DMS114 treated with DMSO at 0.1 percent for 48 hours (cell line): ENCODE data around the gene PTPRJ.

ENCODE experiments used
- DNase-seq: peaks from one replicate; lab custom pipeline; 2025; ENCODE audit not compliant: unreplicated experiment; lab: John Stamatoyannopoulos, UW

PTPRJ gene

DNA sequence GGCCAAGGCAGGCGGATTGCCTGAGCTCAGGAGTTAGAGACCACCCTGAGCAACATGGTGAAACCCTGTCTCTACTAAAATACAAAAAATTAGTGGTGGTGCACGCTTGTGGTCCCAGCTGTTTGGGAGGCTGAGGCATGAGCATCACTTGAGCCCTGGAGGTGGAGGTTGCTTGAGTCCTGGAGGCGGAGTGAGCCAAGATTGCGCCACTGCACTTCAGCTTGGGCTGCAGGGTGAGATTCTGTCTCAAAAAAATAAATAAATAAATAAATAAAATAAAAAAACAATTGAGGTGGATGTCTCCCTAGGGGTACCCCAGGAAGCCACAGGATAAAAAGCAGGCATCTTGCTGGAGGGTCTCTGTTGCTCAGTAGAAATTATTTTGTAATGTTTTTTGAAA is 14.1 kb downstream of the PTPRJ start:
- DNase-seq = no peak

DNA sequence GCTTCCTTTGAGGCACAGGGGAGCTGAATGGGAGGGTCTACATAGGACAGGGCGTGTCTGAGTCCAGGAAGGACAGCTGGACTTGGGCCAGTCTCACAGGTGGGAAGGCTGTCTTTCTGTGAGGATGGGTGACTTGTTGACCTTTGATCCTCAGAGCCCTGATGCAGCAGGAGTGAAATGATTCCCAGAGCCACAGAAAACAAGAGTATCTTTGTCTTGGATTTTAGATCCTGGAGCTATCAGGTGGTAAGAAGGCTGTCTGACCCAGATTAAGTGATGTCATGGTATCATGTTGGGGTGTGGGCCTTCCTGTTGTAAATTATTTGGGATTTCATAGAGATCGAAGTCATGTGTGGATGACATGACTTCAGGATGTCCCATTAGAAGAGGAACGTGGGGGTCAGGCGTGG is 15.0 kb downstream of the PTPRJ start:
- DNase-seq = no peak

DNA sequence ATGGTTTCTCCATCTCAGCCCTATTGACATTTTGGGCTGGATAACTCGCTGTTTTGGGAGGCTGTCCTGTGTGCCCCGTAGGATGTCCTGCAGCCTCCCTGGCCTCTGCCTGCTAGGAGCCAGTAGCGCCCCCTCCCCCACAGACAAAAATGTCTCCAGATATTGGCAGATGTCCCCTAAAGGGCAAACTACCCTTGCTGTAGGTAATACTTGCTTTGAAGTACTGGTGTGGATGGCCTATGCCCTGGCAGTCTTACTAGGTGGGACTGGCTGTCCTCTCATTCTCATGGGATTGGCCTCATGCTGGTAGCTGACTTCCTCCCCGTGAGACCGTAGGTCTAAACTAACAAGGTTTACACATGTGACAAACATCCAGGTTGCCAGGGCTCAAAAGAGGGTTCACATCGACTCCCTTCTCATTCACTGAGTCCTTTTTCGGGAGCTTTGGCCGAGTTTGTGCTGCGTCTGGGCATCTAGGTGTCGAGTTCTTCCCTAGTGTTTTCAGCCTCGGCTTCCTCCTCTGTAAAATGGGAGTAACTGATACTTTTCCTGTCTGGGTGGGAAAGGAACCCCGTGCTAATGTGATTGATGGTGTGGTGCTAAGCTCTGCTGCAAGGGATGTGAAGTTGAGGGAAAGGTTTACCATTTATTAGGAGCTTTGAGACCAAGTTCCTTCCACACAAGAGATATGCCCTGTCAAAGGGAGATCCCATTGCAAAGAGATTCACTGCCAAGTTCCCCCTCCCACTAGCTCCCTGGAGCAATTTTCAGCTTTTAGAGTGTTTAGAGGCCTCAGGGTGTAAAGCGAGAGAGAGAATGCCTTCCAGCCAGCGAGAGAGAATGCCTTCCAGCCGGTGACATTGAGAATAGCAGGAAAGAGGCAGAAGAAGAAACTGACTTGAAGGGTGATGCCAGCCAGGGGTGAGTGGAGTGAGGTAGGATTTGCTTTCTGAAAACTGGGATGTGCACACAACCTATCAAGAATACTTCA is 17.0 kb downstream of the PTPRJ start:
- DNase-seq = no peak

DNA sequence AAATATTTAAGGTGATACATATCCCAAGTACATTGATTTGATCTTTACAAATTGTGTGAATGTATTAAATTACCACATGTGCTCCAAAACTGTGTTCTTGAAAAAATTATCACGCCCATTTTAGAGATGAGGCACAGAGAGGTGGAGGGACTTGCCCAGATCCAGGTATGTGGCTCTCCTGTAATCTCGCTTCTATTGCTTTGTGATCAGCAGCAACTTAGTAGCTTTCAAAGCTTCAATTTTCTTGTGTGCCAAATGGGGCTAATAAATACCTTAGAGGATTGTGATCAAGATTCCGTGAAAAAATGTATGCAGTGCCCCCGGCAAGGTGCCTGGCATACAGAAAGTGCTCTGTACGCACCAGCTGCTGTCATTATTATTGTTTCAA is 18.0 kb downstream of the PTPRJ start:
- no peak for DNase-seq

DNA sequence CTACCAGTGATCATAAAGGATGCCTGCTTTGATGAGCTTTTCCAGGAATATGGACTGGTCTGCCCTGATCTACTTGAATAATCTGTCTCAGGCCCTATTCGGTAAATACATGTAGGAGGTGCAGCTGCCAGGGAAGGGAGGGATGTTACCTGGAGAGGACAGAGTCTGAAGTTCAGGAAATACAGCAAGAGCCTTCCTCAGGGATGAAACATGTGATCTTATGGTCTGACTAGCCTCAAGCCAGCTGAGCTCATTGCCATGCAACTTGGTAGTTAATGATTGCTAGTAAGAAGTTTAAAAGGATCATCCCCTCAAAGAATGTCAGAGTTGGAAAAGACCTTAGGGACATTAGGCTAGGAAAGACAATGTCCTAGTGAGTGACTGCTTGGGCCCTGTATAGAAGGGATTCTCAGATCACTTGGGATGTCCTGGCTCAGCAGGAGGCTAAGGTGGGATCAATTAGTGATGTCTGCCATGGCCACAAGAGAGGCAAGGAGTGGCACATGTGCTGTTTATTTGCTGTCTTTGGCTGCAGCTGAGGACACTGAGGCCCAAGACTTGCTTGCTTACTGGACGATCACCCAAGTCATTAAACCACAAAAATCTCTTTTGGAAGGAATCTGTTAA is 18.5 kb downstream of the PTPRJ start:
- no peak for DNase-seq

DNA sequence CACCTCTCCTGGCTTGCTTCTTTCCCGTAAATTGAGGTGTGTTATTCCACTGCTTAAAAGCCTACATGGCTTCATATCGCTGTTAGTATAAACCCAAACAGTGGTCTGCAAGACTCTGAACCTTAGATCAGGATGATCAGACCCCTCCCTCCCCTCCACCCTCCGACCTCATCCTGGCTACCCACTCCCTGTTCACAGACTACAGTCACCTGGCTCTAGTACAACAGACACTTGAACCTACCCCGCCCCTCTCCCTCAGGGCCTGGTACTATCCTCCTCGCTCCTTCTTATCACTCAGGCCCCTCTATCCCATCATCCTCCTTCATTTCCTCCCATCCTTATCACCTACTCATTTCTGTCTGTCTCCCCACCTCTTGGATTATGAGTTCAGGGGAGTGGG is 20.1 kb downstream of the PTPRJ start:
- DNase-seq = no peak

DNA sequence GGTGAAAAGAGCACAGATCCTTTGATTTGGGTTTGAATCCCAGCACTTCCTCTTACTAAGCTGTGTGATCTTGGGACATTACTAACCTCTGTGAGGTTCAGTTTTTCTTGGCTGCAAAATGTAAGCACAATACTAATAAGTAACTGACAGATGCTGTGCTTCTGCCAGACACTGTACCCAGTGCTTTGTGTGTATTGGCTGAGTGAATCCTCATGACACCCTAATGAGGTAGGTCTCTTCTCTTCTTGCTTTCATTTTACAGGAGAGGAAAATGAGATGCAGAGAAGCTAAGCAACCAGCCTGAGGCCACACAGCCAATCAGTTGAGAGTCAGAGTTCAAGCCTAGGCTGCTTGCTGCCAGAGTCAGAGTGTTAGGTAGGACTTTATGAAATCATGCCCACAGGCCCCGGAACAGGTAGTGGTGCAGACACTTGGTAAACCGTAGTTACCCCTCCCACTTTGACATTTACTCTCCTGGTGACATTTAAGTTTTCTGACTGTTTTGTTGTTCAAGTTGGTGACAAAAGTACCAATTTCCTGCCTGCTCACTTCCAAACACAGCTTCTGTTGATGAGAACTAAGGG is 21.2 kb downstream of the PTPRJ start:
- DNase-seq = no peak

DNA sequence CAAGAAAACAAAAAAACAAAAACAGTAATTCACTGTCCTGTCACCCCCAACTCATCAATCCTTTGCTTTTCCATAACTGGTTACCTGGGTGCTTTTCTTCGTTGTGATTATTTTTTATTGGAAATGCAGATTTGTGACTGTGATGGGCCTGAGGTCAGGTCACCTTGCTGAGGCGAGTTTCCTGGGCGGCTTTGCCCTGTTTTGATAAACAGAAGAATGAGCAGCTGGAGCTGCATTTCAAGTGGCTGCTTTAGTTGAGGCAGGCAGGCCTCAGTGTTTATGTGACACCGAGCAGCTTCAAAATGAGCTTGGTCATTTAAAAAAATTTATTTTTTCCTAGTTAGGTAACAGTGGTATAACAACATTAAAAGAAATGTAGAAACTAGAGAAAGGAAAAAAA is 22.2 kb downstream of the PTPRJ start:
- no peak for DNase-seq

DNA sequence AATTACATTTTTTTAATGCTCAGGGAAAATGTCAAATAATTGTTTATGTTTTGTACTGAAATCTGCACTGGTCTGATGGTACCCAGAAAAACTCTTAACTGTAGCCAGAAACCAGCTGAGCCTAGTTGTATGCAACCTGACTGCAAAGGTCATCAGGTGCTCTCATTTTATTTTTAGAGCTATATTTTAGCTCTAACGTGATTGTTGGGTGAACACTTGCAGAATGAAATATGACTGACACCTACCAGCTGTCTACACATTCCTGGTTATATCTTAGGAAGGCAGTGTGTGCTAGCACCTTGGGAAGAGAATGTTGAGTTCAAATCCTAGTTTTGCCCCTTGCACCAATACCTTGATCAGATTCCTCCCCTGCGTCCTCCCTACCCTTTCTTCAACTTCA is 23.6 kb downstream of the PTPRJ start:
- DNase-seq = no peak

DNA sequence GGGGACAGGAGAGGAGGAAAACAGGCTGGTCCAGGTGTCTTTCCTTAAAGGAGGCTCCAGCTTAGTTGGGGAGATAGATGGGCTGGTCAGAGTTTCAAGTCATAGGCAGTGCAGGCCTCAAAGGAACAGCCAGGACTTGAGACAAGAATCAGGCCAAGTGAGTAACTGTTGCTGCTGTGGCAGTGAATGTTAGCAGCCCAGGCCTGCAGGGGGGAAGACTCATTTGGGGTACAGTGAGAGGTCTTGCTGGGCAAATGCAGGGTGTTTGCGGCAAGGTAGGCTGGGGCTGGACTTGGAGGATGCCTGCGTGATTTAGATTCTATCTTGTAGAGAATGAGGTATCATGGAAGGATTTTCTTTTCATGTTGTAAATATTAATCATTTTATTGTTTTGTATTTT is 24.1 kb downstream of the PTPRJ start:
- DNase-seq = no peak

DNA sequence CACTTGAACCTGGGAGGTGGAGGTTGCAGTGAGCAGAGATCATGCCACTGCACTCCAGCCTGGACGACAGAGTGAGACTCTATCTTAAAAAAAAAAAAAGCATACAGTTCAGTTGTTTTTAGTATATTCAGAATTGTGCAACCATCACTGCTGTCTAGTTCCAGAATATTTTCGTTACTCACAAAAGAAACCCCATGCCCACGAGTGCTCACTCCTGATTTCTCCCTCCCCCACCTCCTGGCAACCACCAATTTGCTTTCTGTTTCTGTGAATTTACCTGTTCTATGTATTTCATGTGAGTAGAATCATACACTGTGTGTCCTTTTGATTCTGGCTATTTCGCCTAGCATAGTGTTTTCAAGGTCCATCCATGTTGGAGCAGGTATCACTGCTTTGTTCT is 24.8 kb downstream of the PTPRJ start:
- no peak for DNase-seq

DNA sequence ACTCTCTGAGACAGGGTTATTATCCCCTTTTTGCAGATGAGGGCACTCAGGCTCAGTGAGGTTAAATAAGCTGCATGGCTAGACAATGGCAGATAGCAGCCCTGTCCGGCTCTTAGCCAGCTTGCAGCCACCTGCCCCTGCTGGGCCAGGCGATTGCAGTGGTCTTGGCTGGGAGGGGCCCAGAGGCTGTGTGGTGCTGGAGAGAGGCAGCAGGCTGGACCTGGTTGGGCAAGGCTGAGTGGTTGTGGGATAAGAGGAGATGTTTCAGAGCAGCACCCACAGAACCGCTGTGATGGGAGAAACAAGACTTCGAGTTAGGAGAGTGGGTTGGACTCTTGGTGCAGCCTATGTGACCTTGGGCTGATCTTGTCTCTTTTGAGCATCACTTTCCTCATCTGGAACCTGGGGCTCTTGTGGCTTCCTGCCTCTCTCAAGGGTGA is 25.5 kb downstream of the PTPRJ start:
- DNase-seq = no peak

DNA sequence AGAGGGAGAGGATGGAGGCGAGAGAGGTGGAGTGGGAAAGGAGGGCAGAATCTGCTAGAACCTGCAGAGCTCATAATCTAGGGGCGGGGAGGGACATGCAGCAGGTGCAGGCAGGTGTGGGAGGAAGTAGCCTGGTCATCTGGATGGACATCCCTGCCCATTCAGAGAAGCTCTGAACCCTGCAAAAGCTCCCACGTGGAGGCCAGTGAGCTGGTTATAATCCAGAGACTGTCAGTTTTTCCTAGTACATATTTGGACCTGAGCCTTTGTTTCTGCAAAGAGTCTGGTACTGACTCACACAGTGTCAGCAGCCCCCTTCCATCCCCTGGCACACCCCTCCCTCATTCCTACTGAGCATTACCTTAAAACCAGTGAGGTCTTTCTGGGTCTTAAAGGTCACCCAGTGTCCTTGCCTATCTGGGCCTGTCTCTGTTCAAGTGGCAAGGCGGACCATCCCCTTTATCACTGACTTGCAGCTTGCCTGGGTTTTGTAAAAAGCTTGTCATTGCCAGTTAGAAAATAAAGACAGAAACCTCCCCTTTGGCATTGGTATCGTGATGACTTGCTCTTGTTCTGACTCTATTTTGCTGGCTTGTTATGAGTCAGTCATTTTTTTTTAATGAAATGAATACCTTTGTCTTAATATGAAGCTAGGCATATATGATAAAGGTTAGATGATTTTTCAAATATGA is 26.1 kb downstream of the PTPRJ start:
- DNase-seq = no peak

DNA sequence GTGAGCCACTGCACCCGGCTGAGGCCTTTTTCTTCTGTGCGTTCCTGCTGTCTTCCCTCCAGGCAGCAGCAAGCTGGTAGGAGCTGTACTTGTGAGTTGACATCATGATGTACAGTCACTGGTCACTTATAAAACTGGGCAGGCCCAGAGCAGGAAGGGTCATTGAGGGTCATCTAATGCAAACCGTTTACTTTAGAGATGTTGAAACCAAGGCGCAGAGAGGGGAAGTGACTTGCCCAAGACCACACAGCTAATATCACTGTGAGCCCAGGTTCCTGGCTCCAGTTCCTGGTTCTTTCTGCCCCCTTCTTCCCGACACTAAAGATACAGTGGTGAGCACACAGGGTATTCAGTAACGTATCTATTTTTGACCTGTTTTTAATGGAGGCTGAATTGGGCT is 27.3 kb downstream of the PTPRJ start:
- DNase-seq = no peak

DNA sequence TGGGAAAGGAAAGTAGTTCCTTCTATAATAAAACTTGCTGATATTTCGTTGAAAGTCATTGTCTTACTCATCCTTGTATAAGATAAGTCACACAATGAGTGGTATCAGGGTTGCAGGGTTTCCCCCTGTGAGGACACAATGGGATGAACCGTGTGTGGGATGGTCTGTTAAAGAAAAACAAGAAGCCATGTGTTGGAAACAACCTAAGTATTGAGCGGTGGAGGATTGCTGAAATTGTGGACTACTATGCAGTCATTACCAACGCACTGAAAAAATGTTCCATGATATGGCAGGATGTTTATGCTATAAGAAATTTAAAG is 28.6 kb downstream of the PTPRJ start:
- DNase-seq = no peak

DNA sequence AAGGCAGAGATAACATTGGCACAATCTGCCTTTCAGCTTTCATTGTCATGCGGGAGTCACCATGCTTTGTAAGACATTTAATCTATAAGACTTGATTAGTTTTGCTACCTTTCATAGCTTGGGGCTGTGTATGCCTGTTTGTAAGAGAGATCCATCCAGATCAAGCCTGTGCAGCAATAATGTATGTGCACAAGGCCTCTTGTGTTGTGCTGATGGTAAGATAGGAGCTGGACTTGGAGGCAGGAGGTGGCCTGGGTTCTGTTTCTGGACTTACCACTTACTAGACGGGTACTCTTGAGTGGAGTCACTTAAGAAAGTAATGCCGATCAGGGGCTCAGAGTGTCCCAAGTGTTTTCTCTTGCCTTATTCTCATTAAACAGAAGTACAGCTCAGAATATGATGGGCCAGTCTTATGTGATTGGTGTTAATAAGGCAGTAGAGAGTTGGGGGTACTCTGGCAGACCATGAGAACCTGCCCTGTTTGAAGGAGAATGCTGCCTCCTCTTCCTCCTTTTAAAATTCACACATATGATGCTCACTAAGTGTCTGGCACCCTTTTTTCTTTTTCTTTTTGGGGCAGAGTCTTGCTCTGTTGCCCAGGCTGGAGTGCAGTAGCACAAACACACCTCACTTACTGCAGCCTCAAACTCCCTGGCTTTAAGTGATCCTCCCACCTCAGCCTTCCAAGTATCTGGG is 30.9 kb downstream of the PTPRJ start:
- no peak for DNase-seq

DNA sequence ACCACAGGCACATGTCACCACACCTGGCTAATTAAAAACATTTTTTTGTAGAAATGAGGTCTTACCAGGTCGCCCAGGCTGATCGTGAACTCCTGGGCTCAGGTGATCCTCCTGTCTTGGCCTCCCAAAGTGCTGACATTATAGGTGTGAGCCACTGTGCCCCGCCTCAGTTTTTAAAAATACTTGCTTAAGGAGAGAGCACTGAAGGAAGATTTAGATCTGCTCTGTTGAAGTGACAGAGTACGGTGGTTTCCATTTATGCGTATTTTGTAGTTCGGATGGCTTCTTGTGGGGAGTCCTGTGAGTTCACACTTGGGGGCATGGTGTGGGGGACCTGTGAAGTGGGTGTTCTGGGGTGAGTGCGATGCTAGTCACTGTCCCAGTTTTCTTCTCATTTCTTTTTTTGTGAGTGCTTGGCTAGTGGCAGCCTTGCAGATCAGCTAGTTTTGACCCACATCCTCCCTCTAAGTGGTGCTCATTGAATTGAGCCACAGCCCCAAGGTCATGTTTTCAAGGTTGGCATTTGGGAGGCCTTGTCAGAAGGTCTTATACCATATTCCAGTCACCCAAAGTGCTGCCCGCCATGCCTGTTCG is 31.5 kb downstream of the PTPRJ start:
- no peak for DNase-seq

DNA sequence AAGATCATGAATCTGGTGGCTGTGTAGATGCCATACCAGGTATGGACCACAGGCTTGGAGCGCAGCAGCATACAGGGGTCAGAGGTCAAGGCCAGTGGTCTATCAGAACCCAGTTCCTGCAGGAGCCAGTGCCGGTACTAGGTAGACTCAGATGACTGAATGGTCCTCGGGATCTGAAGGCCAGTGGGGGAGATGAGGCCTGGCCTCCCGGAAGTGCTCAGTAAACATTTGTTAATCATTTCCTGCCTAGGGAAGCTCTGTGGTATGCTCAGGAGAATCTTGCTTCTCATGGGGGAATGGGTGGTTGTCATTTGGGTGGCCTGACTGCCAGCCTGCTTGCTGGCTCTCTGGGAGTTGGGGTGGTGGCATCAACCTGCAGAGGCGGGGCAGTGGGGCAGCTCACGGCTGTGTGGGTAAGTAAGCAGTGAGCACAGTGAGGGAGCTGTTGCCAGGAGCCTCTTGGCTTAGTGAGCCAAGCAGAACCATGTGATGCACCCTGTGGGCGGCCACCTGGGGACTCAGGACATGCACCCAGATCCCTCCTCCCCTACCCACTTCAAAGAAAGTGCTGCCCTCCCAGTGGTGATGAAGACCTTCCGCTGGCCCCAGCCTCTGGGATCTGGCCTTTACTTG is 33.0 kb downstream of the PTPRJ start:
- no peak for DNase-seq

DNA sequence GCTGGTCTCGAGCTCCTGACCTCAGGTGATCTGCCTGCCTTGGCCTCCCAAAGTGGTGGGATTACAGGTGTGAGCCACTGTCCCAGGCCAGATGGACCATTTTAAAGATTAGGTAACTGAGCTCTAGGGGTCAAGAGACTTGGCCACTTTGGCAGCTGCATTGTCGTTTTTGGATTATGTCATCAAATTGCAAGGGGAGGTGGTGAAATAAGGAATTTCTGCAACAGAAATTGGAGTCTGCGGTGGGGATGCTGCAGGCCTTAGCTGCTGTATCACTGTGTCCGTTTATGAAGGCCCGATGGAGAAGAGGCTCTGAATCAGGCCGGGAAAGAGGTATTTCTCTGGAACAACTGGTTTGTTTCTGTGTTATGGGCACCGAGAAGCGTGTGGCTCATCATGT is 34.6 kb downstream of the PTPRJ start:
- no peak for DNase-seq

DNA sequence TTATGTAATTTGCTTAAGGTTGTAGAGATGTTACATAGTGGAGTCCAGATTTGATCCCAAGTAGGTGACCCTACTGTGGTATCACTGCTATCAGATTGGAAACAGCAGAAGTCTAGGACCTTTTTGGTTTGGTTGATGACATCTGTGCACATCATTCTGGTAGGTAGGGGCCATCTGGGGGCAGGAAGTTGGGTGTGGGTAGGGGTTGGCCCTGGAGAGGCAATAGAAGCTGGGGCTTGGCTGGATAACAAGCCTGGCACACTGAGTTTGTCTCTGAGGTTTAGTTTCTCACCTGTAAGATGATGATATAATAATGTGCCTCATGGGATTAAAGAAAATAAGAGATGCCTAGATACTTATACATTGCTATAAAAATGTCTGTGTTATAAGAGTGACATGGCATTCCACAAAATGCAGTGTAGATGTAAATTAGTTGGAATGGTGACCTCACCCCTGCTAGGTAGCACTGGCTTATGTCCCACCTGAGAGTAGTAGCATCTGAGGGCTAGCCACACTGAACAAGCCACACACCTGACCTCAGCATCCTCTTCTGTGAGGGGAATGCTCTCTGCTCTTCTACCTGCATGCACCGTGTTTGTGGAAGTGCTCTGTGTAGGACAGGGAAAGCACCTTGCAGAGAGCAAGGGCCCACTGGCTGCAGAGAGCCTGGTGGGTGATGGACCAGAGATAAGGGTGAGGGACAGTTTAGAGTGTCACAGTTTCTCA is 36.9 kb downstream of the PTPRJ start:
- DNase-seq = no peak
